Stomach (tissue), 4 donors: Measurements from ENCODE around the gene MYBPC2.

Experiments used
- EP300 ChIP-seq: sonication (generic); formaldehyde crosslinking; IDR thresholded peaks from one replicate; pipeline ENCODE4 v1.6.1; 2017; ENCODE audit warnings: antibody characterized with exemption
- TF ChIP-seq, protein P1 (sequence below), 7 experiments: fragments of 450-650 bp in 4 of 7; fragments of 200-600 bp in 3 of 7; sonication (generic) in 3 of 7; IDR thresholded peaks; one replicate each; pipeline ENCODE4 v1.5.1; 2016 to 2019; ENCODE audit warnings: antibody characterized with exemption in 7 of 7, control low read depth in 2 of 7, mild to moderate bottlenecking in 1 of 7

DNA sequence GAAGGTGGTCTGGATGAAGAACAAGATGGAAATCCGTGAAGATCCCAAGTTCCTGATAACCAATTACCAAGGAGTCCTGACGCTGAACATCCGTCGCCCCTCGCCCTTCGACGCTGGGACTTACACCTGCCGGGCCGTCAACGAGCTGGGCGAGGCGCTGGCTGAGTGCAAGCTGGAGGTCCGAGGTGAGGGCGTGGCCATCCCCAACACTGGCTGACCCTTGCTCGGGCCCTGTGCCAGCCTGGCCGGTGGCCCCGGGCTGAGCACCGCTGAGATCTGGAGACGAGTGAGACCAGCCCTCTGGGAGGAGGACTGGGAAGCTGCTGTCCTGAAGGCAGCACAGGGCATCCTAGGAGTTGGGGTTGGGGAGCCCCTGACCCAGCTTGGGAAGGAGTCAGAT is 31.7 kb downstream of the MYBPC2 start:
- TF ChIP-seq EP300, result no peak
- TF ChIP-seq, protein P1, sequence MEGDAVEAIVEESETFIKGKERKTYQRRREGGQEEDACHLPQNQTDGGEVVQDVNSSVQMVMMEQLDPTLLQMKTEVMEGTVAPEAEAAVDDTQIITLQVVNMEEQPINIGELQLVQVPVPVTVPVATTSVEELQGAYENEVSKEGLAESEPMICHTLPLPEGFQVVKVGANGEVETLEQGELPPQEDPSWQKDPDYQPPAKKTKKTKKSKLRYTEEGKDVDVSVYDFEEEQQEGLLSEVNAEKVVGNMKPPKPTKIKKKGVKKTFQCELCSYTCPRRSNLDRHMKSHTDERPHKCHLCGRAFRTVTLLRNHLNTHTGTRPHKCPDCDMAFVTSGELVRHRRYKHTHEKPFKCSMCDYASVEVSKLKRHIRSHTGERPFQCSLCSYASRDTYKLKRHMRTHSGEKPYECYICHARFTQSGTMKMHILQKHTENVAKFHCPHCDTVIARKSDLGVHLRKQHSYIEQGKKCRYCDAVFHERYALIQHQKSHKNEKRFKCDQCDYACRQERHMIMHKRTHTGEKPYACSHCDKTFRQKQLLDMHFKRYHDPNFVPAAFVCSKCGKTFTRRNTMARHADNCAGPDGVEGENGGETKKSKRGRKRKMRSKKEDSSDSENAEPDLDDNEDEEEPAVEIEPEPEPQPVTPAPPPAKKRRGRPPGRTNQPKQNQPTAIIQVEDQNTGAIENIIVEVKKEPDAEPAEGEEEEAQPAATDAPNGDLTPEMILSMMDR (IDR thresholded peaks at IDR 0.05), result no peak
